H9 (cell line): ENCODE data around the gene LRMDA. TPM values are rescaled to one million over a fixed set of nuclear protein-coding genes. Genes with fewer than 3 reads are reported as not detected.

ENCODE experiments used
- DNase-seq: peaks from one replicate; pipeline ENCODE4 v3.0.0-alpha.2; 2017
- H2AFZ ChIP-seq: one replicate; pipeline ENCODE4 v1.6.1; 2013; ENCODE audit warnings: mild to moderate bottlenecking, low read length, control low read depth, moderate library complexity
- H2AK5ac ChIP-seq: 2 replicates; pipeline ENCODE4 v1.6.1; 2013; ENCODE audit warnings: low read length, control low read depth, mixed read lengths; ENCODE audit not compliant: insufficient read length
- H2BK120ac ChIP-seq: one replicate; pipeline ENCODE4 v1.6.1; 2013; ENCODE audit warnings: low read depth, mild to moderate bottlenecking, low read length, control low read depth, inconsistent platforms; ENCODE audit not compliant: poor library complexity, severe bottlenecking
- H2BK12ac ChIP-seq: 2 replicates; pipeline ENCODE4 v1.6.1; 2013; ENCODE audit warnings: low read length, control low read depth, mixed read lengths, low read depth; ENCODE audit not compliant: insufficient read length
- H2BK15ac ChIP-seq: 2 replicates; pipeline ENCODE4 v1.6.1; 2013; ENCODE audit warnings: low read depth, low read length, control low read depth
- H2BK20ac ChIP-seq: one replicate; pipeline ENCODE4 v1.6.1; 2013; ENCODE audit warnings: low read depth, mild to moderate bottlenecking, low read length, control low read depth, inconsistent platforms; ENCODE audit not compliant: poor library complexity, severe bottlenecking
- H2BK5ac ChIP-seq: 2 replicates; pipeline ENCODE4 v1.6.1; 2013; ENCODE audit warnings: low read length, control low read depth, mixed read lengths; ENCODE audit not compliant: insufficient read length
- H3K14ac ChIP-seq: 2 replicates; pipeline ENCODE4 v1.6.1; 2013; ENCODE audit warnings: low read length, control low read depth; ENCODE audit not compliant: insufficient read depth
- H3K18ac ChIP-seq: 2 replicates; pipeline ENCODE4 v1.6.1; 2013; ENCODE audit warnings: low read depth, mild to moderate bottlenecking, mixed read lengths, low read length, control low read depth; ENCODE audit not compliant: insufficient read length
- H3K23ac ChIP-seq: 2 replicates; pipeline ENCODE4 v1.6.1; 2013; ENCODE audit warnings: low read length, control low read depth, mixed read lengths, low read depth; ENCODE audit not compliant: insufficient read length
- H3K23me2 ChIP-seq: 2 replicates; pipeline ENCODE4 v1.6.1; 2013; ENCODE audit warnings: low read depth, mild to moderate bottlenecking, mixed read lengths, low read length, control low read depth; ENCODE audit not compliant: insufficient read length, poor library complexity, severe bottlenecking
- H3K27ac ChIP-seq: 2 replicates; pipeline ENCODE4 v1.5.1; 2013; ENCODE audit warnings: low read length, control low read depth, mixed read lengths, low read depth; ENCODE audit not compliant: insufficient read length
- H3K27me3 ChIP-seq: 2 replicates; pipeline ENCODE4 v1.6.1; 2013; ENCODE audit warnings: low read length, control low read depth, inconsistent platforms; ENCODE audit not compliant: insufficient read depth
- H3K4ac ChIP-seq: 2 replicates; pipeline ENCODE4 v1.6.1; 2013; ENCODE audit warnings: low read depth, mild to moderate bottlenecking, control low read depth, inconsistent platforms, low read length, moderate library complexity
- H3K4me1 ChIP-seq: 2 replicates; pipeline ENCODE4 v1.6.1; 2013; ENCODE audit warnings: low read length, control low read depth, inconsistent platforms; ENCODE audit not compliant: insufficient read depth
- H3K4me2 ChIP-seq: 2 replicates; pipeline ENCODE4 v1.6.1; 2013; ENCODE audit warnings: low read length, control low read depth, mixed read lengths; ENCODE audit not compliant: insufficient read length, insufficient read depth
- H3K56ac ChIP-seq: 2 replicates; pipeline ENCODE4 v1.6.1; 2013; ENCODE audit warnings: low read depth, mild to moderate bottlenecking, mixed read lengths, low read length, control low read depth; ENCODE audit not compliant: insufficient read length
- H3K79me1 ChIP-seq: 2 replicates; pipeline ENCODE4 v1.6.1; 2013; ENCODE audit warnings: low read depth, mild to moderate bottlenecking, moderate library complexity, low read length, control low read depth, inconsistent platforms; ENCODE audit not compliant: insufficient read depth, poor library complexity, severe bottlenecking
- H3K79me2 ChIP-seq: 2 replicates; pipeline ENCODE4 v1.6.1; 2013; ENCODE audit warnings: low read length, control low read depth, inconsistent platforms; ENCODE audit not compliant: insufficient read depth
- H3K9ac ChIP-seq: 2 replicates; pipeline ENCODE4 v1.6.1; 2013; ENCODE audit warnings: low read length, control low read depth, mixed read lengths; ENCODE audit not compliant: insufficient read length; ENCODE audit errors: extremely low read depth
- H3K9me3 ChIP-seq: one replicate; pipeline ENCODE4 v1.6.1; 2013; ENCODE audit warnings: low read depth, low read length, inconsistent platforms; ENCODE audit not compliant: control insufficient read depth
- H3T11ph ChIP-seq: one replicate; pipeline ENCODE4 v1.6.1; 2013; ENCODE audit warnings: mild to moderate bottlenecking, low read length, control low read depth, inconsistent platforms
- H4K20me1 ChIP-seq: one replicate; pipeline ENCODE4 v1.6.1; 2013; ENCODE audit not compliant: control insufficient read depth, insufficient read length, insufficient read depth
- H4K5ac ChIP-seq: 2 replicates; pipeline ENCODE4 v1.6.1; 2013; ENCODE audit warnings: low read depth, mild to moderate bottlenecking, mixed read lengths, low read length, control low read depth; ENCODE audit not compliant: insufficient read length
- H4K8ac ChIP-seq: replicated peaks from 2 replicates; pipeline ENCODE4 v1.6.1; 2013; ENCODE audit warnings: low read length, control low read depth, mixed read lengths, low read depth; ENCODE audit not compliant: insufficient read length
- H4K91ac ChIP-seq: 2 replicates; pipeline ENCODE4 v1.6.1; 2013; ENCODE audit warnings: low read depth, mild to moderate bottlenecking, moderate library complexity, mixed read lengths, low read length, control low read depth; ENCODE audit not compliant: insufficient read length
- H3K27ac Mint-ChIP-seq, 3 experiments: 2 replicates in 2 of 3; 3 replicates in 1 of 3; pipeline ENCODE4 v1.8.0; 2020 to 2021; ENCODE audit warnings: mixed read lengths in 3 of 3, mild to moderate bottlenecking in 1 of 3, moderate library complexity in 1 of 3
- H3K27me3 Mint-ChIP-seq: 2 replicates; pipeline ENCODE4 v1.8.0; 2021; ENCODE audit warnings: low read depth, mild to moderate bottlenecking, moderate library complexity, mixed read lengths
- H3K36me3 Mint-ChIP-seq, 3 experiments: 2 replicates in 2 of 3; 3 replicates in 1 of 3; pipeline ENCODE4 v1.8.0; 2020 to 2021; ENCODE audit warnings: low read depth in 3 of 3, mixed read lengths in 3 of 3; ENCODE audit not compliant: insufficient read depth in 1 of 3
- H3K4me1 Mint-ChIP-seq, 2 experiments: 2 replicates each; pipeline ENCODE4 v1.8.0; 2020; ENCODE audit warnings: mixed read lengths in 2 of 2
- H3K4me3 Mint-ChIP-seq, 2 experiments: 2 replicates in 1 of 2; 3 replicates in 1 of 2; pipeline ENCODE4 v1.8.0; 2020 to 2021; ENCODE audit warnings: mild to moderate bottlenecking in 2 of 2, mixed read lengths in 2 of 2, moderate library complexity in 1 of 2
- H3K9me3 Mint-ChIP-seq, 2 experiments: 2 replicates in 1 of 2; 3 replicates in 1 of 2; pipeline ENCODE4 v1.8.0; 2020; ENCODE audit warnings: mild to moderate bottlenecking in 2 of 2, mixed read lengths in 2 of 2, moderate library complexity in 1 of 2
- WGBS: extraction: QIAGEN DNeasy Blood & Tissue Kit; methylation state at CpG from one replicate; pipeline ENCODE4 v1.1.7; 2013; ENCODE audit warnings: missing lambda C conversion rate, low lambda C conversion rate, mixed read lengths; ENCODE audit not compliant: insufficient read length; ENCODE audit errors: extremely low coverage; 5-methylcytosine and 5-hydroxymethylcytosine counted together
- total RNA-seq: library from RNA; stranded (reverse); gene quantifications from 2 replicates; pipeline ENCODE4 v1.2.1, GENCODE V29; 2021
- TF ChIP-seq, protein P1 (sequence below): fragments of 200-600 bp; sonication (generic); conservative IDR thresholded peaks from 3 replicates; pipeline ENCODE4 v1.8.0; 2021; ENCODE audit warnings: antibody characterized with exemption, mild to moderate bottlenecking

LRMDA gene
- total RNA-seq, 1 experiment from 2014 or later = 1.8 TPM

GRCh38 chr10:76287856-76288255, 856.4 kb downstream of the LRMDA start:
- no peak overlapping the region for H3T11ph ChIP-seq
- no peaks in the 10 kb centered on the region for H4K20me1 ChIP-seq
- H3K18ac ChIP-seq = no peak overlapping the region
- H3K14ac ChIP-seq = no peak overlapping the region
- H2AFZ ChIP-seq = no peak overlapping the region
- no peak overlapping the region for H2BK5ac ChIP-seq
- no CpG with 5 or more reads among the region's 3 CpGs for WGBS
- H3K23me2 ChIP-seq = no peaks in the 10 kb centered on the region
- H3K79me1 ChIP-seq = no peaks in the 10 kb centered on the region
- H3K9me3 ChIP-seq = no peaks in the 10 kb centered on the region
- no peak overlapping the region for H3K4ac ChIP-seq
- peaks cover 0 to 11% (median 2%) of the 10 kb centered on the region in 3 experiments; a peak in 5 of 7 replicates for H3K36me3 Mint-ChIP-seq
- no peak overlapping the region for H4K91ac ChIP-seq
- H3K4me2 ChIP-seq = no peak overlapping the region
- no peak overlapping the region for H3K23ac ChIP-seq
- H3K56ac ChIP-seq = no peak overlapping the region
- no peak overlapping the region for H3K27ac Mint-ChIP-seq
- H3K9me3 Mint-ChIP-seq = peaks cover 4 to 9% of the 10 kb centered on the region in 2 experiments; a peak in 4 of 5 replicates
- no peak overlapping the region for H2BK12ac ChIP-seq
- H2BK120ac ChIP-seq = no peak overlapping the region
- no peak overlapping the region for H4K5ac ChIP-seq
- no peak overlapping the region for H3K27ac ChIP-seq
- no peak overlapping the region for H2AK5ac ChIP-seq
- H2BK15ac ChIP-seq = no peak overlapping the region
- no peak overlapping the region for H4K8ac ChIP-seq
- TF ChIP-seq, protein P1, sequence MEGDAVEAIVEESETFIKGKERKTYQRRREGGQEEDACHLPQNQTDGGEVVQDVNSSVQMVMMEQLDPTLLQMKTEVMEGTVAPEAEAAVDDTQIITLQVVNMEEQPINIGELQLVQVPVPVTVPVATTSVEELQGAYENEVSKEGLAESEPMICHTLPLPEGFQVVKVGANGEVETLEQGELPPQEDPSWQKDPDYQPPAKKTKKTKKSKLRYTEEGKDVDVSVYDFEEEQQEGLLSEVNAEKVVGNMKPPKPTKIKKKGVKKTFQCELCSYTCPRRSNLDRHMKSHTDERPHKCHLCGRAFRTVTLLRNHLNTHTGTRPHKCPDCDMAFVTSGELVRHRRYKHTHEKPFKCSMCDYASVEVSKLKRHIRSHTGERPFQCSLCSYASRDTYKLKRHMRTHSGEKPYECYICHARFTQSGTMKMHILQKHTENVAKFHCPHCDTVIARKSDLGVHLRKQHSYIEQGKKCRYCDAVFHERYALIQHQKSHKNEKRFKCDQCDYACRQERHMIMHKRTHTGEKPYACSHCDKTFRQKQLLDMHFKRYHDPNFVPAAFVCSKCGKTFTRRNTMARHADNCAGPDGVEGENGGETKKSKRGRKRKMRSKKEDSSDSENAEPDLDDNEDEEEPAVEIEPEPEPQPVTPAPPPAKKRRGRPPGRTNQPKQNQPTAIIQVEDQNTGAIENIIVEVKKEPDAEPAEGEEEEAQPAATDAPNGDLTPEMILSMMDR = no peak
- H3K4me1 ChIP-seq = no peaks in the 10 kb centered on the region; the same call in 1 of the 2 replicates
- H3K27me3 ChIP-seq = no peaks in the 10 kb centered on the region
- no peaks in the 10 kb centered on the region for H3K79me2 ChIP-seq
- H3K4me1 Mint-ChIP-seq = peaks cover 0 to 4% of the 10 kb centered on the region in 2 experiments; a peak in 1 of 4 replicates
- H3K4me3 Mint-ChIP-seq = no peak overlapping the region
- H3K9ac ChIP-seq = no peak overlapping the region
- no peak for DNase-seq
- H2BK20ac ChIP-seq = no peak overlapping the region
- H3K27me3 Mint-ChIP-seq = peaks cover 1% of the 10 kb centered on the region; the same call in 1 of the 2 replicates
